Omental fat pad (tissue), 4 donors: ENCODE results near the gene ELMO2. TPM values are rescaled to one million over a fixed set of nuclear protein-coding genes. Genes with fewer than 3 reads are reported as not detected.

ENCODE experiments used
- ATAC-seq: fragments of 150-250 bp; one replicate; pipeline ENCODE4 v1.9.1; 2016; ENCODE audit warnings: mild to moderate bottlenecking, moderate library complexity; ENCODE audit not compliant: low FRiP score
- DNase-seq: peaks from one replicate; pipeline ENCODE4 v3.0.0-alpha.2; 2019; ENCODE audit warnings: low spot score
- CTCF ChIP-seq, 3 donors: fragments of 450-650 bp; IDR thresholded peaks; one replicate each; pipeline ENCODE4 v1.5.1; 2016 to 2017; ENCODE audit warnings: antibody characterized with exemption in 3 of 3, mild to moderate bottlenecking in 3 of 3, moderate library complexity in 2 of 3
- total RNA-seq, 4 donors: library from RNA; depleted of rRNA; stranded (reverse); fragments of >200 nt; gene quantifications; one replicate each; pipeline ENCODE4 v1.1.0, GENCODE V29; 2016

The ELMO2 gene
- total RNA-seq, 4 donors from 2014 or later: 30.7 to 57.6 (median 47.4) TPM

- TF ChIP-seq CTCF (IDR thresholded peaks at IDR 0.05): no peak
- no peak for DNase-seq
- no peak for ATAC-seq
These were observed 28.2 kb upstream of the ELMO2 start for GRCh38 chr20:46434597-46434996.

GRCh38 chr20:46433051-46433450 lies 26.6 kb upstream of the ELMO2 start:
- no peak for ATAC-seq
- TF ChIP-seq CTCF (IDR thresholded peaks at IDR 0.05): no peak
- no peak for DNase-seq

DNA sequence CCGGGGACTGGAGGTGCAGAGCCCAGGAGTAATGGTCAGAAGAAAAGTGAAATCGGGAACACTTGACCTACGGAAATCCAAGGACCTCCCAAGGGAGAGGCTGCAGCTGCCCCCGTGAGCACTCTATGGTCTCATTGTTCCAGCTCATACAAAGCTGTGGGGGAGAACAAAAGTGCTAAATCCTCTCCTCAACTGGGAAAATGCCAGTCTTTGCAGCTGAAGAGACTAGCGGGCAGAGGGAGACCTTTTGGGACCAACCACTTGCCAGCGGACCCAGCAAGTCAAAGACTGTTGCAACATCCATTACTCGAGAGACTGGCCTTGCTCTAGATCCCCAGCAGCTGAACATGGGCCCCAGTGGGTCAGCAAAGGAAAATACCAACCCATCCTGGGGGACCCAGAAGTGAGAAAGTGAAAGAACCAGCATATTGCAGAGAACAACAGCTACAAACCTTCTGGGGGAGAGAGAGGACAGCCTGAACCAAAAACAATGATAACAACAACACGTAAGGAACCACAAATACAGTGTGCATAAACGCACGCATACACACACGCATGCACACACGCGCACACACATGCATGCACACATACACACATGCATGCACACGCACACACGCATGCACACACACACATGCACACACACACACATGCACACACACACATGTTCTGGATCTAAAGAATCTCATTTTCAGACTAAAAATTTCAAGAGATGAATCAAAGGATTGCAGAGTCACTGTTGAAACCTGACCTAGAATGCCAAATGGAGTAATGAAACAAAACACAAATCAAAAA lies 24.7 kb upstream of the ELMO2 start:
- ATAC-seq: no peak
- no peak for TF ChIP-seq CTCF (IDR thresholded peaks at IDR 0.05)
- DNase-seq: no peak

GRCh38 chr20:46427384-46427783 lies 21.0 kb upstream of the ELMO2 start:
- DNase-seq (no peak), ATAC-seq (no peak)
- TF ChIP-seq CTCF (IDR thresholded peaks at IDR 0.05): no peak

- no peak for ATAC-seq
- DNase-seq: no peak
- TF ChIP-seq CTCF (IDR thresholded peaks at IDR 0.05): no peak
These were observed 17.6 kb upstream of the ELMO2 start for GRCh38 chr20:46423882-46424482.

- ATAC-seq (no peak), DNase-seq (no peak)
- TF ChIP-seq CTCF (IDR thresholded peaks at IDR 0.05): no peak
These were observed 16.9 kb upstream of the ELMO2 start for GRCh38 chr20:46423342-46423741.

- TF ChIP-seq CTCF (IDR thresholded peaks at IDR 0.05): no peak
- no peak for ATAC-seq
- no peak for DNase-seq
These were observed 14.5 kb upstream of the ELMO2 start for GRCh38 chr20:46420878-46421277.
